CD14-positive monocyte (primary cell): Measurements from ENCODE around the gene SRRM5. TPM values are rescaled to one million over a fixed set of nuclear protein-coding genes. Genes with fewer than 3 reads are reported as not detected.

Experiments used
- DNase-seq, 3 donors: peaks; one replicate each; pipeline ENCODE4 v3.0.0-alpha.2; 2011 to 2022
- H2AFZ ChIP-seq: 2 replicates; pipeline ENCODE4 v1.6.0; 2012; ENCODE audit warnings: mild to moderate bottlenecking, low read depth, low read length, inconsistent platforms; ENCODE audit not compliant: insufficient read depth, poor library complexity, severe bottlenecking
- H3K27ac ChIP-seq, 2 donors: 1 replicate in 1 of 2; 2 replicates in 1 of 2; pipeline ENCODE4 v1.5.1; 2012 to 2013; ENCODE audit warnings: low read length in 2 of 2, control low read depth in 1 of 2, inconsistent platforms in 1 of 2, low read depth in 1 of 2, mild to moderate bottlenecking in 1 of 2
- H3K27me3 ChIP-seq, 2 donors: one replicate each; pipeline versions ENCODE4 v1.6.0 to v1.6.1; 2011 to 2013; ENCODE audit warnings: low read length in 2 of 2; ENCODE audit not compliant: control insufficient read depth in 2 of 2, insufficient read depth in 2 of 2
- H3K36me3 ChIP-seq, 2 donors: replicated peaks in 1 of 2; 1 replicate in 1 of 2; 2 replicates in 1 of 2; pipeline versions ENCODE4 v1.5.1 to v1.6.1; 2012 to 2013; ENCODE audit warnings: low read length in 2 of 2, control low read depth in 1 of 2, inconsistent platforms in 1 of 2, mild to moderate bottlenecking in 1 of 2; ENCODE audit not compliant: insufficient read depth in 2 of 2, control insufficient read depth in 1 of 2
- H3K4me1 ChIP-seq, 2 donors: 1 replicate in 1 of 2; 2 replicates in 1 of 2; pipeline versions ENCODE4 v1.5.1 to v1.6.1; 2012 to 2013; ENCODE audit warnings: low read length in 2 of 2, control low read depth in 1 of 2, inconsistent platforms in 1 of 2, mild to moderate bottlenecking in 1 of 2, moderate library complexity in 1 of 2; ENCODE audit not compliant: insufficient read depth in 2 of 2, control insufficient read depth in 1 of 2
- H3K4me2 ChIP-seq: replicated peaks from 2 replicates; pipeline ENCODE3; 2012; ENCODE audit warnings: low read length, moderate library complexity, mild to moderate bottlenecking; ENCODE audit not compliant: poor library complexity, severe bottlenecking; ENCODE audit errors: extremely low read depth
- H3K4me3 ChIP-seq, 3 experiments: fragments of 200-600 bp in 1 of 3; sonication (generic) in 1 of 3; replicated peaks in 1 of 3; 1 replicate in 2 of 3; 2 replicates in 1 of 3; pipeline ENCODE4 v1.5.1; 2011 to 2013; ENCODE audit warnings: low read length in 3 of 3, mild to moderate bottlenecking in 3 of 3, control low read depth in 2 of 3, low read depth in 2 of 3, inconsistent platforms in 1 of 3, moderate library complexity in 1 of 3
- H3K79me2 ChIP-seq: 2 replicates; pipeline ENCODE4 v1.6.0; 2012; ENCODE audit warnings: mild to moderate bottlenecking, control low read depth, inconsistent platforms, low read length, moderate library complexity; ENCODE audit not compliant: insufficient read depth
- H3K9ac ChIP-seq: 2 replicates; pipeline ENCODE4 v1.6.0; 2017; ENCODE audit warnings: low read length, mild to moderate bottlenecking; ENCODE audit not compliant: insufficient read depth, poor library complexity, severe bottlenecking
- H3K9me3 ChIP-seq, 2 donors: replicated peaks in 1 of 2; 1 replicate in 1 of 2; 2 replicates in 1 of 2; pipeline versions ENCODE4 v1.5.1 to v1.6.1; 2012 to 2013; ENCODE audit warnings: low read length in 2 of 2, control low read depth in 1 of 2; ENCODE audit not compliant: control insufficient read depth in 1 of 2, insufficient read depth in 1 of 2
- H4K20me1 ChIP-seq: 2 replicates; pipeline ENCODE4 v1.6.0; 2012; ENCODE audit warnings: mild to moderate bottlenecking, low read length, control low read depth, moderate library complexity; ENCODE audit not compliant: insufficient read depth
- H3K27ac Mint-ChIP-seq, 7 donors: one replicate each; pipeline ENCODE4 v1.8.0; 2020; ENCODE audit warnings: mild to moderate bottlenecking in 7 of 7, mixed read lengths in 7 of 7, moderate library complexity in 6 of 7, inconsistent platforms in 2 of 7
- H3K27me3 Mint-ChIP-seq, 3 donors: one replicate each; pipeline ENCODE4 v1.8.0; 2021 to 2022; ENCODE audit warnings: low read depth in 3 of 3, mild to moderate bottlenecking in 3 of 3, mixed read lengths in 3 of 3, moderate library complexity in 3 of 3, inconsistent platforms in 1 of 3
- H3K36me3 Mint-ChIP-seq, 2 donors: one replicate each; pipeline ENCODE4 v1.8.0; 2020; ENCODE audit warnings: mixed read lengths in 2 of 2, inconsistent platforms in 1 of 2, mild to moderate bottlenecking in 1 of 2
- H3K4me1 Mint-ChIP-seq: one replicate; pipeline ENCODE4 v1.8.0; 2020; ENCODE audit warnings: mild to moderate bottlenecking, mixed read lengths
- H3K4me3 Mint-ChIP-seq, 2 donors: one replicate each; pipeline ENCODE4 v1.8.0; 2020; ENCODE audit warnings: mild to moderate bottlenecking in 2 of 2, mixed read lengths in 2 of 2, moderate library complexity in 1 of 2
- H3K9me3 Mint-ChIP-seq, 7 donors: one replicate each; pipeline ENCODE4 v1.8.0; 2020 to 2022; ENCODE audit warnings: mixed read lengths in 7 of 7, mild to moderate bottlenecking in 6 of 7, moderate library complexity in 6 of 7, inconsistent platforms in 2 of 7
- CTCF ChIP-seq: fragments of 200-600 bp; IDR thresholded peaks from one replicate; pipeline ENCODE4 v1.8.0; 2022; ENCODE audit warnings: antibody characterized with exemption, mild to moderate bottlenecking
- WGBS: methylation state at CpG from one replicate; pipeline ENCODE4 v1.1.5; 2013; ENCODE audit warnings: missing lambda C conversion rate; ENCODE audit not compliant: insufficient coverage; 5-methylcytosine and 5-hydroxymethylcytosine counted together
- intact Hi-C, 2 donors: fragments of 100-400 bp; cut with micrococcal nuclease; formaldehyde crosslinking; loops; one replicate each; pipeline versions ENCODE4 v1.15.0 to v1.15.1; 2023
- polyA plus RNA-seq, 3 donors: library from polyadenylated mRNA; depleted of rRNA in 1 of 3; unstranded in 2 of 3; stranded (reverse) in 1 of 3; fragments of 300-500 nt in 2 of 3; fragments of >200 nt in 1 of 3; fragmentation: Illumina TruSeq in 2 of 3; gene quantifications; 1 replicate in 2 of 3; 2 replicates in 1 of 3; pipeline ENCODE4 v1.2.3, GENCODE V29; 2012 to 2021
- small RNA-seq: library from RNA; depleted of rRNA; stranded (forward); fragments of <200 nt; gene quantifications from one replicate; pipeline ENCODE3, GENCODE V24; 2012; ENCODE audit warnings: low read depth; ENCODE audit not compliant: insufficient read length

SRRM5 gene
- polyA plus RNA-seq, 3 donors: 0.36 TPM; not detected in 2

DNA sequence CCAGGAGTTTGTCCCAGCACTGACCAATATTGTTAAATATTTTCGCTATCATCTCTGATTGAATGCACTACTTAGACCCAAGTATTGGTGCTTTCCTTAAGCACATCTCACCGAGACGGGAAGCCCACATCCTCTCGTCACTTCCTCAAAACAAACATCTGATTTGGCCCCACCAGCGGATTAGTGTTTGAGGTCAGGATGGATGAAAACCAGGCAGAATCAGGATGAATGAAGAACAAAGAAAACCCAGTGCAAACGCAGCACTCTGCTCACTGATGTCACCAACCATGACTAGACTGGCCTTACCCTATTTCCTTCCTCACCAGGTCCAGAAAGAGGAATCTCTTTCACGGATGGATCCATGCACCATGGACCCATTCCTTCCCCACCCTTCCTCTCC is 52.1 kb downstream of the SRRM5 start:
- Histone ChIP-seq H3K9me3 (no peaks in the 10 kb centered on the region), H3K4me2 (peak overlapping the region; percentile 33), H3K79me2 (peaks cover 98% of the 10 kb centered on the region), H3K36me3 (peaks cover 80 to 90% of the 10 kb centered on the region in 2 donors), H3K4me1 (peaks cover 37 to 47% of the 10 kb centered on the region in 2 donors), H3K27ac (peak overlapping the region; percentile 3 to 50), H4K20me1 (peaks cover 100% of the 10 kb centered on the region), H2AFZ (no peak overlapping the region), H3K4me3 (peak overlapping the region in 1 of 3 experiments; percentile 16), H3K27me3 (no peaks in the 10 kb centered on the region), H3K9ac (no peak overlapping the region)
- no peak for TF ChIP-seq CTCF
- Mint-ChIP-seq H3K36me3 (peaks cover 86 to 96% of the 10 kb centered on the region in 2 donors), H3K27ac (peak overlapping the region; percentile 81 to 95 (median 87)), H3K4me3 (peak overlapping the region; percentile 8 to 53), H3K9me3 (peaks cover 0 to 20% (median 7%) of the 10 kb centered on the region in 7 donors), H3K4me1 (peaks cover 43% of the 10 kb centered on the region), H3K27me3 (peaks cover 0 to 2% (median 2%) of the 10 kb centered on the region in 3 donors)
- DNase-seq: peak; percentile 64 to 92 (median 72)
- intact Hi-C loops: loop anchor here in 1 of 2 donors (10.0 kb wide), 1 partner anchor 121 kb away; the partner anchor contains the start of gene KCNN4
- WGBS: no CpG with 5 or more reads among the region's 7 CpGs

Small RNA genes lying within 50 kb of the gene (small RNA-seq; reads per million reads assigned to genes)
- gene RN7SL368P: not detected

Other genes with a start within 250 kb of the SRRM5 start
- under 1 TPM in 1 of 3 donors, not detected in 2; 0.16 TPM for gene TEX101, start 197.2 kb upstream of the SRRM5 start, polyA plus RNA-seq
- 10 to 100 TPM in 1 of 3 donors, under 1 TPM in 2; 0.24 to 22.9 (median 0.48) TPM for gene LYPD3, start 146.5 kb upstream of the SRRM5 start, polyA plus RNA-seq
- gene PHLDB3, start 107.3 kb upstream of the SRRM5 start, polyA plus RNA-seq: 1 to 10 TPM; 1.4 to 3.4 (median 1.7) TPM
- 100 to 1,000 TPM in 2 of 3 donors, 10 to 100 TPM in 1; 71.2 to 135 (median 111) TPM for gene ETHE1, start 84.9 kb upstream of the SRRM5 start, polyA plus RNA-seq
- gene ZNF575, start 78.9 kb upstream of the SRRM5 start, polyA plus RNA-seq: under 1 TPM; 0.25 to 0.79 (median 0.29) TPM
- gene XRCC1, start 36.6 kb upstream of the SRRM5 start, polyA plus RNA-seq: 10 to 100 TPM; 13.1 to 23.0 (median 19.3) TPM
- 1 to 10 TPM in 1 of 3 donors, under 1 TPM in 2; 0.83 to 1.3 (median 0.93) TPM for gene PINLYP, start 36.3 kb upstream of the SRRM5 start, polyA plus RNA-seq
- 10 to 100 TPM in 1 of 3 donors, 1 to 10 TPM in 2; 1.8 to 49.6 (median 2.9) TPM for gene IRGQ, start 16.0 kb upstream of the SRRM5 start, polyA plus RNA-seq
- 1 to 10 TPM; 3.6 to 8.4 (median 7.2) TPM for gene ZNF576, start 15.5 kb upstream of the SRRM5 start, polyA plus RNA-seq
- 1 to 10 TPM; 3.8 to 5.6 (median 3.9) TPM for gene ZNF428, start 7.5 kb downstream of the SRRM5 start, polyA plus RNA-seq
- under 1 TPM; 0.10 to 0.91 (median 0.31) TPM for gene CADM4, start 27.8 kb downstream of the SRRM5 start, polyA plus RNA-seq
- 1,000 to 10,000 TPM in 1 of 3 donors, 100 to 1,000 TPM in 2; 212 to 1,340 (median 284) TPM for gene PLAUR, start 58.1 kb downstream of the SRRM5 start, polyA plus RNA-seq
- gene IRGC, start 104.0 kb downstream of the SRRM5 start, polyA plus RNA-seq: not detected
- gene SMG9, start 142.9 kb downstream of the SRRM5 start, polyA plus RNA-seq: 10 to 100 TPM in 1 of 3 donors, 1 to 10 TPM in 2; 1.3 to 26.1 (median 2.4) TPM
- gene KCNN4, start 168.9 kb downstream of the SRRM5 start, polyA plus RNA-seq: 10 to 100 TPM; 12.9 to 70.4 (median 17.1) TPM
- under 1 TPM; 0.19 to 0.39 (median 0.24) TPM for gene LYPD5, start 190.4 kb downstream of the SRRM5 start, polyA plus RNA-seq
- gene ZNF283, start 215.2 kb downstream of the SRRM5 start, polyA plus RNA-seq: 1 to 10 TPM in 2 of 3 donors, under 1 TPM in 1; 0.80 to 2.5 (median 2.0) TPM